Stimulated activated CD8-positive, alpha-beta memory T cell treated with anti-CD3 and anti-CD28 coated beads, Interleukin-4, amount 100 ng/mL, for 24 hours (primary cell): ENCODE results near the gene C6orf62.
"Not testable (repeated sequence)": the region's sequence is repeated elsewhere in the genome, so short reads cannot be mapped to it uniquely, and the experiment has no call there.

Source experiments
- DNase-seq: peaks from one replicate; pipeline ENCODE4 v3.0.0-alpha.2; 2020; ENCODE audit warnings: low read depth

The C6orf62 gene

DNA sequence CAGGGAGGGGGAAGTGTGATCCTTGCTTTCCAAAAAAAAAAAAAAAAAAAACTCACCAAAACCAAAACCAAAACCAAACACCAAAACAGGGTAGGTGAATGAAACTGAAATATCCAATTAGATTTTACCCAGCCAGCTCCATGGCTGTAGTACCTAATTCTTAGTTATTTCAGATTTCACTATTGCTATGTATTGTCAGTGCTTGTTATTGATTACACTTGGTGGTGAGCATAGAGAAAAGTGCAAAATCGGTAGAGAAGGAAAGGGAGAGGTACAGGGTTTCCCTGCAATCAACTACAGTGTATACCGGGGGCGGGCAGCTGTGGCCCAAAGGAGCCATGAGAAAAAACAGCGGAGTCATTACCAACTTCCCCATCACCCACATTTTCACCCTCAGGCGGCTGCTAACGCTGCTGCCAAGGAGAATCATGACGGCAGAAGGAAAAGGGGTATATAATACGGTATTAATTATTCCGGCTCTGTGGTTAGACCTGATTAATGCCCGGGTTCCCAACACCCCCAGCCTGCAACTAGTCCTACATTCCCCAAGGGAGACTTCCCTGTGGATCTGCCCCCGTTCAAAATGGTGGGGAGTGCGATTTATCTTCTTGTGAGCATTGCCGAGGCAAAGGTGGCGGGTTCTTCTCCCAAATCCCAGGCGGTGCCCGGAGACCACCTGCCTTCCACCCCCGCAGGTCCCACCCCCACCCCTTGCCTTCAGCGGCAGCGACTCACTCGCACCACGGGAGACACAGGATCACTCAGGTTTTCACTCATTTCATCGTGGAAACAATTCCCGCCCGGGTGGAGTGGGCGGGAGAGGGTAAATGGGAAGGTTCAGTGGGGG is at the start of gene C6orf62:
Gene C6orf62, minus strand, starts transcription at position 30 of the 847 bp plus-strand sequence. CDS start 486 bp downstream, outside the sequence.
- DNase-seq, result peak; percentile 35

DNA sequence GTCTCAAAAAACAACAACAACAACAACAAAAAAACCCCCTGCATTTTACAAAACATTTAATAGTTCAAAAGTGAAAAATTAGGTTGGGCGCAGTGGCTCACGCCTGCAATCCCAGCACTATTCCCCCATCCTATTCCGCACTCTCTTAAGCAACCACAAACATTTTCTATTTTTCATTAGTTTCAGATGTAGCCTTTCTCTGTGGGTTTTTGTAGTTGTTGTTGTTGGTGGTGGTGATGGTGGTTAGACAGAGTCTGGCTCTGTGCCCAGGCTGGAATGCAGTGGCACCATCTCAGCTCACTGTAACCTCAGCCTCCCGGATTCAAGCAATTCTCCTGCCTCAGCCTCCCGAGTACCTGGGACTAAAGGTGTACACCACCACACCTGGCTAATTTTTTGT is 49.4 kb upstream of the C6orf62 start:
- DNase-seq, result no peak

DNA sequence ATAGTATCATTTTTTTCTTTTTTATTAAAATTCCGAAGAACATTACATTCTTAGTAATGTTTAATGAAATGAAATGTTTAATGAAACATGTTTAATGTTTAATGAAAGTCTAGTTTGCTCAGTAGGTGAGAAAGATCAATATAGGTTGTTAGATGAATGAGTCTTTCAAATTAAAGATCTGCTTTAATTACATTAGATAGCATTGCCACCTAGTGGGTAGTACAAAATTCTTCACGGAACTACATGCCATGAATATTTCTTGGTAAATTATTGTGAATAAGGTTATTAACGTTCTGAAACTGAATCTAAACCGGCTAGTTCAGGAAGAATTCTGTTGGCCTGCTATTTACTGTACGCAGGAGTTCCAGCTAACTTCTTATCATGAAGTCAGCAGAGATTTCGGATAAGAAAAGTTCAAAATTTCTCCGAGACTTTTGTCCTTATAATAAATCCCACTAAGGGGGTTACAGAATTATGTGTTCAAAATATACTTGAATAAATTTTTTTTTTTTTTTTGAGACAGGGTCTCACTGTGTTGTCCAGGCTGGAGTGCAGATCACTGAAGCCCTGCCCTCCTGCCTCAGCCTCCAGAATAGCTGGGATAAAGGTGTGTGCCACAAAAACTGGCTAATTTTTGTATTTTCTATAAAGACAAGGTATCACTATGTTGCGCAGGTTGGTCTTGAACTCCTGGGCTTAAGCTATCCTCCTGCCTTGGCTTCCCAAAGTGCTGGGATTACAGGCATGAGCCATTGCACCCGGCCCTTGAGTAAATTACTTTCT is 47.9 kb upstream of the C6orf62 start:
- no peak for DNase-seq

DNA sequence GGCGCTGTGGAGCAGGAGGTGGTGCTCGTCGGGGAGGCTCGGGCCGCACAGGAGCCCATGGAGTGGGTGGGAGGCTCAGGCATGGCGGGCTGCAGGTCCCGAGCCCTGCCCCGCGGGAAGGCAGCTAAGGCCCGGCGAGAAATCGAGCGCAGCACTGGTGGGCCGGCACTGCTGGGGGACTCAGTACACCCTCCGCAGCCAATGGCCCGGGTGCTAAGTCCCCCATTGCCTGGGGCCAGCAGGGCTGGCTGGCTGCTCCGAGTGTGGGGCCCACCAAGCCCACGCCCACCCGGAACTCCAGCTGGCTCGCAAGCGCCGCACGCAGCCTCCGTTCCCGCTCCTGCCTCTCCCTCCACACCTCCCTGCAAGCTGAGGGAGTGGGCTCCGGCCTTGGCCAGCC is 47.0 kb upstream of the C6orf62 start:
- DNase-seq, result not testable (repeated sequence)

DNA sequence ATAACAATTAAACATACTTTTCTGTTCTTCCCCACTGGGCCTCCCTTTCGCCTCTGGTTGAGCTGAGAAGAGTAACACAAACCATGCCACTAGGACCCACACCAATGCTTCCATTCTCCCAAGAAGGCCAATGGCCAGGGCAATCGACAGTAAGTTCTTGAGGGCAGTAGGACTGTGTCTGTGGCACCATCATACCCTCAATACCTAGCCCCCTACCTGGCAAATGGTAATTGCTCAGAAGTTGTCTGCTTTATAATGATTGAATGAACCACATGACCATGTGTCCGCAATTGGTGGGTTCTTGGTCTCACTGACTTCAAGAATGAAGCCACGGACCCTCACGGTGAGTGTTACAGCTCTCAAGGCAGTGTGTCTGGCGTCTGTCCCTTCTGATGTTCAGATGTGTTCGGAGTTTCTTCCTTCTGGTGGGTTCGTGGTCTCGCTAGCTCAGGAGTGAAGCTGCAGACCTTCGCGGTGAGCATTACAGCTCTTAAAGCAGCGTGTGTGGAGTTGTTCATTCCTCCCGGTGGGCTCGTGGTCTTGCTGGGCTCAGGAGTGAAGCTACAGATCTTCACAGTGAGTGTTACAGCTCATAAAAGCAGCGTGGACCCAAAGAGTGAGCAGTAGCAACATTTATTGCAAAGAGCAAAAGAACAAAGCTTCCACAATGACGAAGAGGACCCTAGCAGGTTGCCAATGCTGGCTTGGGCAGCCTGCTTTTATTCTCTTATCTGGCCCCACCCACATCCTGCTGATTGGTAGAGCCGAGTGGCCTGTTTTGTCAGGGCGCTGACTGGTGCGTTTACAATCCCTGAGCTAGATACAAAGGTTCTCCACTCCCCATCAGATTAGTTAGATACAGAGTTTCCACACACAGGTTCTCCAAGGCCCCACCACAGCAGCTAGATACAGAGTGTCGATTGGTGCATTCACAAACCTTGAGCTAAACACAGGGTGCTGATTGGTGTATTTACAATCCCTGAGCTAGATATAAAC is 46.2 kb upstream of the C6orf62 start:
- DNase-seq, result not testable (repeated sequence)

DNA sequence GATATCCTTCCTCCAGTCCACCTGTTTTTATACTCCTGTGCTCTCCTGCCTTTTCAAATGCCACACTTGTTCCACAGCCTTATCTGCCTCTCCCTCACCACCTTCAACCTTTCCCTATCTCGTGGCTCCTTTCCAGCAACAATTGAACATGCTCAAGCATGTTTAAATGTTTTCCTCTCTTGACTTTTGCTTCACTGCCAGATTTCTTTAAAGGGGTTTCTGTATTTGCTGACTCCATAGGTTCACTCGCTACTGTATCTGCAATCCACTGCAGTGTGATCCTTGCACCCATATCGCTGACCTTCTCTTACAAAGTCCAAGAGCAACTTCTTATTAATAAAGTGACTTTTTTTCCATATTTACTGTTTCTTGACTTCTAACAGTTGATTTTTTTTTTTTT is 44.6 kb upstream of the C6orf62 start:
- no peak for DNase-seq

DNA sequence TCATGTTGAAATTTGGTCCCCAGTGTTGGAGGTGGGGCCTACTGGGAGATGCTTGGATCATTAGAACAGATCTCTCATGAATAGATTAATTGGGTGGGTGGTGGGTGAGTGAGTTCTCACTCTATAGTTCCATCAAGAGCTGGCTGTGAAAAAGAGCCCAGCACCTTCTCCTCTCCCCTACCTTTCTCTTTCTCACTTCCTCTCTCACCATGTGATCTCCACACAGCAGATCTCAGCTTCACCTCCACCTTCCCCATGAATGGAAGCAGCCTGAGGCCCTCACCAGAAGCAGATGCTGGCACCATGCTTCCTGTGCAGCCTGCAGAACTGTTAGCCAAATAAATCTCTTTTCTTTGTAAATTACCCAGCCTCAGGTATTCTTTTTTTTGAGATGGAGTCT is 42.9 kb upstream of the C6orf62 start:
- no peak for DNase-seq

DNA sequence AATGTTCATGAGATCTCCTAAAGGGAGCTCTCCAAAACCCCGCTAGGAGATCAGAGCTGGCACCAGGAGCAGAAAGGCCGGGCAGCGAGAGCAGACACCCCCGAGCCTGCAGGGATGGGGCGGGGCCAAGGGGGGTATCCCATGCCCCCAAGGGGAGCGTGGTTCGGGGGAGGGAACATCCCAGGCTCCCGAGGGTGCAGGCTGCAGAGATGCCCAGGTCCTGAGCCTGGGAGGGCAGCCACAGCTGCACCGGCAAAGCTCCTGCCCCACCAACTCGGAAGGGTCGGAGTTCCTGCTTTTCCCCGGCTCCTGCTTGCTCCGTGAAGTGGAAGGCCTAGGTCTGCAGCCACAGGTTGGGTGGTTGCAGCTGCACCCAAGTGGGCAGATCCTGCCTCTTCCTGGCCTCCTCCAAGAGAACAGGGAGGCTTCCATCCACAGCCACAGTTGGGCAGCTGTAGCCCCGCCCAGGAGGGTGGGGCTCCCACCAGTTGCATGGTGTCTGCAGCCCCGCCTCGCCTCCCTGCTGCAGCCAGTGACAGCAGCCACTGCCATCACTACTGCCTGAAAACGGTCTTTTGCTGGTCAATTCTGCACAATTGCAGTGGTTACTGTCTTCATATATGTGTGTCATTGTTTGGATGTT is 42.4 kb upstream of the C6orf62 start:
- DNase-seq, result no peak

DNA sequence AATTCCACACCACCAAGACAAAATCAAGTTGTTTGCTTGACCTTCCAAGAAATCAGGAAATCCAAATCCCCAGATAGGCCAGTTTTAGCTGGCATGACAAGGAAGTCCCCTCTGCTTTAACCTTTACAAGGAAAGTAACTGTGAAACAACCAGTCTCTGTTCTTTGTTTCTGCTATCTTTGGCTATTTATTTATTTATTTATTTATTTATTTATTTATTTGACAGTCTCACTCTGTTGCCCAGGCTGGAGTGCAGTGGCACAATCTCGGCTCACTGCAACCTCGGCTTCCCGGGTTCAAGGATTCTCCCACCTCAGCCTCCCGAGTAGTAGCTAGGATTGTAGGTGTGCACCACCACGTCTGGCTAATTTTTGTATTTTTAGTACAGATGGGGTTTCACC is 41.3 kb upstream of the C6orf62 start:
- DNase-seq, result no peak

DNA sequence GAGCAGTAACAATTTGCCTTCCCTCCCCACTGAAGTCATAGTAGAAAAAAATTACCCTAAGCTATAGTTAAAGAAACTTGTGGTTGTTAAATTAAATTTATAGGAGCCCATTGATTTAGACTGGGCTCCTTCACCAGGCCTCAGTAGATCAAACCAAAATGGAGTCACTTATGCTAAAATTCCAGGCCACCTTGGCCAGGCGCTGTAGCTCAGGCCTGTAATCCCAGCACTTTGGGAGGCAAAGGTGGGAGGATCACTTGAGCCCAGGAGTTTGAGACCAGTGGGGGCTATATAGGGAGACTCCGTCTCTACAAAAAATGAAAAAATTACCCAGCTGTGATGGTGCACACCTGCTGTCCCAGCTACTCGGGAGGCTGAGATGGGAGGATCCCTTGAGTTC is 40.8 kb upstream of the C6orf62 start:
- DNase-seq, result no peak

DNA sequence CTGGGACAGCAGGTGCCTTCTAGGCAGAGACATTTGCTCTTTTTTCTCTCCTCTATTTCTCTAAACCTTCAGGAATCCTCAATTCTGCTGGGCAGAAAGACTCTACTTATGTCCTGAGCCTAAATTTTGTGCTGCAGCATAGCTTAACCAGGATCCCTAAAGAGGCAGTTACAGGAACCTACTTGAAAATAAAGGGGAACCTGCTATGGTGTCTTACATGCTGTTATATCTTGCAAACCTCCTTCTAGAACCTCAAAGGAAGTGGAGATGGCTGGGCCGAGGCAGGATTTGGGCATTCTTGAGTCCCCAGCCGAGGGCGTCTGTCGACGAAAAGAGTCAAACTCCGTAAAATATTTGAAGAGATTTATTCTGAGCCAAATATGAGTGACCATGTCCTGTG is 38.7 kb upstream of the C6orf62 start:
- DNase-seq, result no peak

DNA sequence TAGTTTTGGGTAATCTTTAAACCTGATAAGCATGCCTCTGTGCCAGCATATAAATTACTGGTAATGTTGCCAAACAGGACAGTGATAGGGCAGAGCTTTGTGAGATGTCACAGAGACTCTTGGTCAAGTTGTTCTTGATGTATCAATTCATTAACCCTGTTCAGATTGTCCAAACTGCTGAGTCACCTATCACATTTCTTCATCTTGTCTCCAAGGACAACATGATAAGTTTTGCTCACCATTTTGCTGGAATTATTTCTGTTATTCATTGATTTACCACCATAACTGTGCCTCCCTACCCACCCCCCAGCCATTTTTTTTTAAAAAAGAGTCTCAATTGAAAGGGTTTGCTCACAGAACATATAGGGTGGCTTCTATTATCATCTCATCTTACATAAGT is 36.3 kb upstream of the C6orf62 start:
- no peak for DNase-seq

DNA sequence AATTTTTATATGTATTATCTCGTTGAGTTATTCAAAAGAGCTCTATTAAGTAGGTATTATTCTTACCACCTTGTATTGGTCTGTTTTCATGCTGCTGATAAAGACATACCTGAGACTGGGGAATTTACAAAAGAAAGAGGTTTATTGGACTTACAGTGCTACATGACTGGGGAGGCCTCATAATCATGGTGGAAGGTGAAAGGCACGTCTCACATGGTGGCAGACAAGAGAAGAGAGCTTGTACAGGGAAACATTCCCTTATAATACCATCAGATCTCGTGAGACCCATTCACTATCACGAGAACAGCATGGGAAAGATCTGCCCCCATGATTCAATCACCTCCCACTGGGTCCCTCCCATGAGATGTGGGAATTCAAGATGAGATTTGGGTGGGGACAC is 35.4 kb upstream of the C6orf62 start:
- DNase-seq, result not testable (repeated sequence)

DNA sequence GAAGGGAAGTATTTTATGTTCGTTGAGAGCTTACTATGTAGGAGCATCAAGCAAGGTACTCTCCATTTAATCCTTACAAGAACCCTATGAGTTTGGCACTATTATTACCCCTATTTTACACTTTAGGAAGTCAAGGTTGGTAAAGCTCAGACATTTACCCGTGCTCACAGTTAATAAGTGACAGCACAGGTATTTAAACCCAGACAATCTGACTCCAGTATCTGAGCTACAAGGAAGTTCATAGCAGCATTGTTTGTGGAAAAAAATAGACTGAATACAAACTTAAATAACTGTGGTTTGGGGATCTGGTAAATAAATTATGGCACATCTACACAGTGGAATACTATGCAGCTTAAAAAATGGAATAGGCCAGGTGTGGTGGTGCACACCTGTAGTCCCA is 34.6 kb upstream of the C6orf62 start:
- no peak for DNase-seq

DNA sequence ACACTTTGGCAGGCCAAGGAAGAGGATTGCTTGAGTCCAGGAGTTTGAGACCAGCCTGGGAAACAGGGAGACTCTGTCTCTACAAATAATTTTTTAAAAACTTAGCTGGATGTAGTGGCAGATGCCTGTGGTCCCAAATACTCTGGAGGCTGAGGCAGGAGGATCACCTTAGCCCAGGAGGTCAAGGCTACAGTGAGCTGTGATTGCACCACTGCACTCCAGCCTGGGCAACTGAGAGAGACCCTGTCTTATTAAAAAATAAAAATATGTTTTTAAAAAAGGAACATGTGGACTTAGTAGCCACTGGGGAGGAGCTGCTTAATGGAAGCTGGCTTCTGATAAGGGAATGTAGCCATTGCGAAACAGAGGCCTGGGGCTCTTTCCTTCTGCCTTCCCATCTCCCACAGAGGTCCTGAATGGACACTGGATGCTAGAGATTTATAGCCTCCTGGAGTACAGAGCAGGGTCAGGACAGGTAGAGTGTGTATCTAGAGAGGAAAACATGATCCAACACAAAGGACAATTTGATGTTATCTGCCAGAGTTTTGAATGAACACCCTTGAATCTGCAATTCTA is 34.1 kb upstream of the C6orf62 start:
- DNase-seq, result no peak

DNA sequence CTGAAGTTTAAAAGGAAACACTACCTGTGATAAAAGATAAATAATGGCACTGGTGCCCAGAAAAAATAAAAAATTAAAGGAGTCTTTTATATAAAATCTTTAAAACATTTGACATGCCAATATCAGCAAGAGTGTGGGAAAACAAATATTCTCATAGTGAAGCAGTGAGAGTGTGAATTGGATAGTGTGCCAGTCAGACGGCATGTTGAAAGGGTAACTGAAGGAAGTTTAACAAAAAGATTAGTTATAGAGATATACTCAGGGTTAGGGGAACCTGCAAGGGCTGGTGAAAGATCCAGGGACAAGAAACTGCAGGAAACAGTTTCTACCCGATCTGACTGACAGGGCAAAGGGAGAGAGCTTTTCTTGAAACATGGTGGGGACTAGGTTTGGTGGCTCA is 33.5 kb upstream of the C6orf62 start:
- DNase-seq, result no peak

DNA sequence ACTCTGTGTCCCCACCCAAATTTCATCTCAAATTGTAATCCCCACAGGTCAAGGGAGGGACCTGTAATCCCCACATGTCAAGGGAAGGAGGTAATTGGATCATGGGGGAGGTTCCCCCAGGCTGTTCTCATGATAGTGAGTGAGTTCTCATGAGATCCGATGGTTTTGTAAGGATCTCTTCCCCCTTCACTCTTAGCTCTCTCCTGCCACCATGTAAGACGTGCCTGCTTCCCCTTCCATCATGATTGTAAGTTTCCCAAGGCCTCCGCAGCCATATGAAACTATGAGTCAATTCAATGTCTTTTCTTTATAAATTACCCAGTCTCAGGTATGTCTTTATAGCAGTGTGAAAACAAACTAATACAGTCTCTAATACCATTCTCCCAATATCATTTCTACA is 31.9 kb upstream of the C6orf62 start:
- DNase-seq, result not testable (repeated sequence)

DNA sequence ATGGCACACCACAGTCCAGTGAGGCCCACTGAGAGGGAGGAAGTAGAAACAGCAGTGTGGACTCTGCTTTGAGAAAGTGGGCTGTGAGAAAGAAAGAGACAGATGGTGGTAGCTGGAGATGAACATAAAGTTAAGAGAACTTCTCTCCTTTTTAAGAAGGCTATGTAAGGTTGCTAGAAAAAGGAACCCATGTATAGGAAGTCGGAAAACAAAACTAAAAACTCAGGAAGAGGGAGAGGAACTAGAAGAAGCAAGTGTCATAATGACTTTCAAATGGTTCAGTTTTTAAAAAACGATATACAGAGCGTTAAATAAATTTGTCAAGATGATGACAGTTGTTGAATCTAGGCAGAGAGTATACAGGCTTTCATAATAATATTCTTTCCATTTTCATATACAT is 30.3 kb upstream of the C6orf62 start:
- DNase-seq, result no peak

DNA sequence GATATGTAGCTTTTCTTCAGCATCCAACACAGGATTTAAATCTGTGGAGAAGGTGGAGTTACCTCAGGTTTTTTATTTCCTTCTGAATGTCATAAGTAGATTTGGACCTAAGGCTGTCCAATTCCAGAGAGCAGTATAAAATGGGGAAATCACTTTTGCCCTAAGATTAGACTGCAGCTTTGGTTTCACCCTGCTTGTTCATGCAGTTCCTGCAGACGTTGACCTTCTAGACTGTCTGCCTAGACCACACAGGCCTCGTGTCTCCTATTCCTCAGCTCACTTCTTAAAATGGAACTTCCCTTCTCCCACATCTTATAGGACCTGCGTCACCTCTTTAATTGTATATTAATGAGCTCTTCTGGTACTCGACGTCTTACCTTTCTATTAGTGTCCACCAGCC is 26.0 kb upstream of the C6orf62 start:
- DNase-seq, result no peak

DNA sequence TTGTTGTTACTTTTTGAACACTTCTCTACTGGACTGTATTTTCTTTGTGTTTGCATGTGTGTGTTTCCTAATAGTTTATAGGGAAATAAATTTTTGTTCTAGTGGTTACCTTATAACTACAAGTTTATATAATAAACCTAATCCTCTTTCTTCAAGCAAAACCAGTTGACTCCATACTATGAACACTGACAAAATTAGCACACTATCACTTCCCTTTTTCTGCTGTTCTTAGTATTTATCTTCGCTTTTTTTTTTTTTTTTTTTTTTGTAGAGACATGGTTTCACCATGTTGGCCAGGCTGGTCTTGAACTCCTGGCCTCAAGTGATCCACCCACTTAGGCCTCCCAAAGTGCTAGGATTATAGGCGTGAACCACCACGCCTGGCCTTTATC is 25.0 kb upstream of the C6orf62 start:
- no peak for DNase-seq

DNA sequence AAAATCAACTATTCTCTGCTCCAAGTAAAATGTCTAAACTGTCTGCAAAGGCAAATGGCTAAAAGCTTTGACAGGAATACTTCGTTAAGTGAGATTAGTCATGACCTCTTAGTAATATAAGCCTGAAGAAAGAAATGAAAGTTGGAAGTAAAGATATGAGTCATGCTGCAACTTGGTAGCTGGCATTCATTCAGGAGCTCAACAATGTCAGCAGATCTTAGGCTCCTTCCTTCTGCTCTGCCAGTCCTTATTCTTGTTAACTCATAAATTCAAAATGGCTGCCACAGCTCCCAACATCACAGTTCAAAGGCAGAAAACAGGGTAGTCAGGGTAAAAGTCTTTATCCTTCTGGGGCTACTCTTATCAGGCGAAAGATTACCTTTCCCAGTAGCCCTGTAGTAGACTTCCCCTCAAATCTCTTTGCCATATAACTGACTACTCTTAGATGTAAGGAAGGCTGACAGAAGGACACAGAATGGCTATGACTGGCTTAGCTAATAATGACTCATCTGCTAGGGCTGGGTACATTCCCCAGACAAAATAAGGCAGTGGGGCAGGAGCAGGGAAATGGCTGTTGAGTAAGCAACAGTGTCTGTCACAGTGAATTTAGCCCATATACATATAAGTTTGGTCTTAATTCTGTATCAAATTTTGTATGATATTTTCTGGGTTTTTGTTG is 24.4 kb upstream of the C6orf62 start:
- no peak for DNase-seq
